Measurements from ENCODE around the gene H2AZ2.

DNA sequence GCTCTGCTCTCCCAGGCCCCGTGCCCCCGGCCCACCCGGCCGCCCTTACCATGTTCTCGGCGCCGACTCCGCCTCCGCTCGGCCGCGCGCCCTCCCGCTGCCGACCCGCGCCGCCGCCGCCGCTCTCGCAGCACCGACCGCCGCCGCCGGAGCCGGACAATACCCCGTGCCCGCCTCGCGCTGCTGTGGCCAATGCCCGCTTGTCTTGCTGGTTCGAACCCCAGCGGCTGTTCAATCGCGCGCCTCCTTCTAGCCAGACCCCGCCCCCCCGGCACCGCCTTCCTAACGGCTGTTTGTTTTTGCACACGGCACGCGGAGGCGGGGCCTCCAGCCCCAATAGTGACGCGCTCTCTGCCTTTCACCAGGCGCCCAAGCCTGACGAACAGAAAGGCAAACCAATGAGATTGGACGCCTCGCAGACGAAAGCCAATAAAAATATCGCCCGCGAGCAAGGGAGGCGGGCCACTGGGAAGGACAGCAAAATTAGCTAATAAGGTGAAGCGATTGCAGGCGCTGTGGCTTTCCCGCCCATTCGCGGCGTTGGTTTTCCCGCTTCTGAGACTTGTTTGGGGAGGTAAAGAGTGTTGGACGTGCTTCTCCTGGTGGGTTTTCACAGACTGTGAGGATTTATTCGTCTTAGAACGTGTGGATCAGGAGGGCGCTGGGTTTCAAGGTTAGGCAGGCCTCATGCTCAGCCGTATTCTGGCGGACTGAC lies at the start of gene H2AZ2:
- TF ChIP-seq, protein P1, sequence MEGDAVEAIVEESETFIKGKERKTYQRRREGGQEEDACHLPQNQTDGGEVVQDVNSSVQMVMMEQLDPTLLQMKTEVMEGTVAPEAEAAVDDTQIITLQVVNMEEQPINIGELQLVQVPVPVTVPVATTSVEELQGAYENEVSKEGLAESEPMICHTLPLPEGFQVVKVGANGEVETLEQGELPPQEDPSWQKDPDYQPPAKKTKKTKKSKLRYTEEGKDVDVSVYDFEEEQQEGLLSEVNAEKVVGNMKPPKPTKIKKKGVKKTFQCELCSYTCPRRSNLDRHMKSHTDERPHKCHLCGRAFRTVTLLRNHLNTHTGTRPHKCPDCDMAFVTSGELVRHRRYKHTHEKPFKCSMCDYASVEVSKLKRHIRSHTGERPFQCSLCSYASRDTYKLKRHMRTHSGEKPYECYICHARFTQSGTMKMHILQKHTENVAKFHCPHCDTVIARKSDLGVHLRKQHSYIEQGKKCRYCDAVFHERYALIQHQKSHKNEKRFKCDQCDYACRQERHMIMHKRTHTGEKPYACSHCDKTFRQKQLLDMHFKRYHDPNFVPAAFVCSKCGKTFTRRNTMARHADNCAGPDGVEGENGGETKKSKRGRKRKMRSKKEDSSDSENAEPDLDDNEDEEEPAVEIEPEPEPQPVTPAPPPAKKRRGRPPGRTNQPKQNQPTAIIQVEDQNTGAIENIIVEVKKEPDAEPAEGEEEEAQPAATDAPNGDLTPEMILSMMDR (IDR thresholded peaks at IDR 0.05; ENCODE audit: low read length), result no peak
- no peak for TF ChIP-seq EZH2phosphoT487 (IDR thresholded peaks at IDR 0.05; ENCODE audit: low read length)
